ENCODE data around the gene ABCC1.

DNA sequence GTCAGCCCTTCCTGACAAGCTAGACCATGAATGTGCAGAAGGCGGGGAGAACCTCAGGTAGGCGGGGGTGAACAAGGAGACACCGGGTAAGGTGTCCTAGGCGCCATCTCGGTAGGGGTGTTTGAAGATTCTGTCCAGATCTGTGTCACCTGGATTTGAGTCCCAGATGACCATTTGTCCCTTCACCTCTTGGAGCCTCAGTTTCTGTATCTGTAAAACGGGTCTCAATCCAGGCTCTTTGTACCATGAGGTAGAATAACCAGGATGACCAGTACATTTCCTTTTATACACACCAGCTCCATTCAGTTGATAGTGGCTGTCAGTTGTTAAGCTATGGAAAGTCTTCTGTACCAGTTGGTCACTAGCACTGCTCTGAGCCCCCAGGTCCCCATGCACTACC, 187.2 kb downstream of the ABCC1 start:
- TF ChIP-seq, protein P1, sequence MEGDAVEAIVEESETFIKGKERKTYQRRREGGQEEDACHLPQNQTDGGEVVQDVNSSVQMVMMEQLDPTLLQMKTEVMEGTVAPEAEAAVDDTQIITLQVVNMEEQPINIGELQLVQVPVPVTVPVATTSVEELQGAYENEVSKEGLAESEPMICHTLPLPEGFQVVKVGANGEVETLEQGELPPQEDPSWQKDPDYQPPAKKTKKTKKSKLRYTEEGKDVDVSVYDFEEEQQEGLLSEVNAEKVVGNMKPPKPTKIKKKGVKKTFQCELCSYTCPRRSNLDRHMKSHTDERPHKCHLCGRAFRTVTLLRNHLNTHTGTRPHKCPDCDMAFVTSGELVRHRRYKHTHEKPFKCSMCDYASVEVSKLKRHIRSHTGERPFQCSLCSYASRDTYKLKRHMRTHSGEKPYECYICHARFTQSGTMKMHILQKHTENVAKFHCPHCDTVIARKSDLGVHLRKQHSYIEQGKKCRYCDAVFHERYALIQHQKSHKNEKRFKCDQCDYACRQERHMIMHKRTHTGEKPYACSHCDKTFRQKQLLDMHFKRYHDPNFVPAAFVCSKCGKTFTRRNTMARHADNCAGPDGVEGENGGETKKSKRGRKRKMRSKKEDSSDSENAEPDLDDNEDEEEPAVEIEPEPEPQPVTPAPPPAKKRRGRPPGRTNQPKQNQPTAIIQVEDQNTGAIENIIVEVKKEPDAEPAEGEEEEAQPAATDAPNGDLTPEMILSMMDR (IDR thresholded peaks at IDR 0.05; ENCODE audit: low read depth, low read length), result no peak
- no peak for TF ChIP-seq POLR2A (IDR thresholded peaks at IDR 0.05; ENCODE audit: extremely low read depth, insufficient read length)
